ENCODE data around the gene ARHGEF40.

Gene ARHGEF40

GRCh38 chr14:21054768-21055145 lies 15.3 kb upstream of the ARHGEF40 start:
- no peak for DNase-seq (ENCODE audit: low read depth)
- H3K4me3 ChIP-seq (ENCODE audit: control insufficient read depth, low read depth, low read length) = no peak overlapping the region
- no peak for TF ChIP-seq CTCF (IDR thresholded peaks at IDR 0.05; ENCODE audit: control insufficient read depth, insufficient read depth, low read depth, low read length, missing control alignments)

- no peak for DNase-seq (ENCODE audit: low read depth)
- no peak overlapping the region for H3K4me3 ChIP-seq (ENCODE audit: control insufficient read depth, low read depth, low read length)
- TF ChIP-seq CTCF (IDR thresholded peaks at IDR 0.05; ENCODE audit: control insufficient read depth, insufficient read depth, low read depth, low read length, missing control alignments) = no peak
Observed at GRCh38 chr14:21055432-21056117, 14.5 kb upstream of the ARHGEF40 start.

- no peak for TF ChIP-seq CTCF (IDR thresholded peaks at IDR 0.05; ENCODE audit: control insufficient read depth, insufficient read depth, low read depth, low read length, missing control alignments)
- no peak for DNase-seq (ENCODE audit: low read depth)
- H3K4me3 ChIP-seq (ENCODE audit: control insufficient read depth, low read depth, low read length) = no peak overlapping the region
Observed at GRCh38 chr14:21056520-21057163, 13.5 kb upstream of the ARHGEF40 start.

DNA sequence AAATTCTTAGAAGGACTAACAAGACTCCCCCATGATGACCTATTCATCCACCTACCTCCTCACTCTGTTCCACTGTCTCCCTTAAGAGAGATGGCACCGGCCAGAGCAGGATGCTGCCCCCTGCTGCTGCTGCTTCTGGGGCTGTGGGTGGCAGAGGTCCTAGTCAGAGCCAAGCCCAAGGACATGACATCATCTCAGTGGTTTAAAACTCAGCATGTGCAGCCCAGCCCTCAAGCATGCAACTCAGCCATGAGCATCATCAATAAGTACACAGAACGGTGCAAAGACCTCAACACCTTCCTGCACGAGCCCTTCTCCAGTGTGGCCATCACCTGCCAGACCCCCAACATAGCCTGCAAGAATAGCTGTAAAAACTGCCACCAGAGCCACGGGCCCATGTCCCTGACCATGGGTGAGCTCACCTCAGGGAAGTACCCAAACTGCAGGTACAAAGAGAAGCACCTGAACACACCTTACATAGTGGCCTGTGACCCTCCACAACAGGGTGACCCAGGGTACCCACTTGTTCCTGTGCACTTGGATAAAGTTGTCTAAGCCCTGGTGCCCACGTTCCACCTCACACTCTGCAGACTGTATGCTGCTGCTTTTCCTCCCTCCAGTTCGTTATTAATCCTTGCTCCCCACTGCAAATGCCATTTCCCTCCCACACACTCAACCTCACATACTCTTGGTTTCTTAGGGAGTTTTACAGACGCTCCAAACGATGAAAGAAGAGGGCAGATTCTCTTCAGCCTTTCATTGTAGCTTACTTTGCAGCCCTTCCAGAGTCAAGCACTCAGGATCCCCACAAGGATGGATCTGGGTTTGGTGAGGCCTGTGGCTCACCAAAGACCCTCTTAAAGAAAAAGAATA lies 12.1 kb upstream of the ARHGEF40 start, which contains the start of gene RNASE8:
TSS of gene RNASE8 (plus strand) at position 20 of the 873 bp plus-strand sequence. CDS start at position 91, 71 bp downstream.
- DNase-seq (ENCODE audit: low read depth) = no peak
- no peak within 1 kb of the TSS for H3K4me3 ChIP-seq (ENCODE audit: control insufficient read depth, low read depth, low read length)
- no peak for TF ChIP-seq CTCF (IDR thresholded peaks at IDR 0.05; ENCODE audit: control insufficient read depth, insufficient read depth, low read depth, low read length, missing control alignments)

- no peak for DNase-seq (ENCODE audit: low read depth)
- H3K4me3 ChIP-seq (ENCODE audit: control insufficient read depth, low read depth, low read length) = no peak overlapping the region
- TF ChIP-seq CTCF (IDR thresholded peaks at IDR 0.05; ENCODE audit: control insufficient read depth, insufficient read depth, low read depth, low read length, missing control alignments) = no peak
Observed at GRCh38 chr14:21058903-21059302, 11.2 kb upstream of the ARHGEF40 start.

DNA sequence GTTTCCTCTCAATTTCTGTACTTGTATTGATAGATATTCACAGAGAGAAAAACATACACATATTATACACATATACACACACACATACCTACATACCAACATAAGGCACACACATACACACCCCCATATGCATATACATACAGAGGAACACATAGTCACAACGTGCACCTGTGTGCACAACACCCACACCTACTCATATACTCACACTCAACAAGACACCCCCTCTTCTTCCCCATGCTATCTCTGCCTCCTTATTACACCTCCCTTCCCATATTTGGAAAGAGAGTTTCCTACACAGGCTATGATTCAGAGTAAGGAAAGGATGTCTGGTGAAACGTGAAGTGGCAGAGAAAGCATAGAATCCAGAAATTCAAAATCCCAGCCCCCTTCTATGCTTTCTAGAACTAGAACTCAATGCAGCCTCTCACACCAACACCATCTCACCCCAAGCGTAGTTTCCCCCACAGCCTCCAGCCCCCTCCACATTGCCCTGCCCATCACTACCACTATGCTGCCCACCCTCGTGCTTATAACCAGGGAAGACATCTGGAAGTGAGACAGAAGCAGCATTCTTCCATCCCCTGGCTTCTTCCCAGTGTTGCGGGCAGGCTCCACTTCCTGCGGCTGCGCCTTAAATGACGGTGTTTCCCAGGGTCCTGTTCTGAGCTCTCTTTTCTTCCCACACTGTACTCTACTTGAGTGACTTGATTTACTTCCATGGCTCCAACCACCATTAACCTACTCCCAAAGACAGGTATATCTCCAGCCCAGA lies 10.1 kb upstream of the ARHGEF40 start:
- no peak overlapping the region for H3K4me3 ChIP-seq (ENCODE audit: control insufficient read depth, low read depth, low read length)
- TF ChIP-seq CTCF (IDR thresholded peaks at IDR 0.05; ENCODE audit: control insufficient read depth, insufficient read depth, low read depth, low read length, missing control alignments) = no peak
- no peak for DNase-seq (ENCODE audit: low read depth)
